MM.1S (cell line): ENCODE results near the gene PTS.

Experiments
- DNase-seq: peaks from one replicate; pipeline ENCODE4 v3.0.0-alpha.2; 2015
- H2AFZ ChIP-seq: fragments of 300-600 bp; sonication (generic); 2 replicates; pipeline ENCODE4 v1.6.0; 2016; ENCODE audit warnings: antibody characterized with exemption, low read length
- H3F3A ChIP-seq: fragments of 300-600 bp; sonication (generic); 2 replicates; pipeline ENCODE4 v1.6.1; 2016; ENCODE audit warnings: mild to moderate bottlenecking, antibody characterized with exemption, low read length, moderate library complexity, mixed read lengths; ENCODE audit not compliant: insufficient read depth
- H3K27ac ChIP-seq: fragments of 300-600 bp; sonication (generic); 2 replicates; pipeline ENCODE4 v1.5.1; 2016; ENCODE audit warnings: mild to moderate bottlenecking, low read length
- H3K27me3 ChIP-seq: fragments of 300-600 bp; sonication (generic); replicated peaks from 2 replicates; pipeline ENCODE4 v1.6.0; 2016; ENCODE audit warnings: low read length; ENCODE audit not compliant: insufficient read depth
- H3K36me3 ChIP-seq: fragments of 300-600 bp; sonication (generic); replicated peaks from 2 replicates; pipeline ENCODE4 v1.6.1; 2016; ENCODE audit warnings: mild to moderate bottlenecking, low read length, mixed read lengths; ENCODE audit not compliant: insufficient read depth
- H3K4me1 ChIP-seq: fragments of 300-600 bp; sonication (generic); 2 replicates; pipeline ENCODE4 v1.6.1; 2016; ENCODE audit warnings: low read length, mixed read lengths
- H3K4me2 ChIP-seq: fragments of 300-600 bp; sonication (generic); 2 replicates; pipeline ENCODE4 v1.6.0; 2016; ENCODE audit warnings: low read depth, low read length
- H3K4me3 ChIP-seq: fragments of 300-600 bp; sonication (generic); 2 replicates; pipeline ENCODE4 v1.5.1; 2016; ENCODE audit warnings: low read length, mixed read lengths
- H3K79me2 ChIP-seq: fragments of 300-600 bp; sonication (generic); 2 replicates; pipeline ENCODE4 v1.6.1; 2016; ENCODE audit warnings: mixed run types, low read length, mixed read lengths
- H3K9ac ChIP-seq: fragments of 300-600 bp; sonication (generic); 2 replicates; pipeline ENCODE4 v1.6.1; 2016; ENCODE audit warnings: low read length, mixed read lengths
- H3K9me2 ChIP-seq: fragments of 300-600 bp; sonication (generic); replicated peaks from 2 replicates; pipeline ENCODE4 v1.6.1; 2016; ENCODE audit warnings: mild to moderate bottlenecking, low read length, mixed read lengths; ENCODE audit not compliant: insufficient read depth
- H3K9me3 ChIP-seq: fragments of 300-600 bp; sonication (generic); replicated peaks from 2 replicates; pipeline ENCODE4 v1.6.1; 2016; ENCODE audit warnings: mild to moderate bottlenecking, low read length, mixed read lengths; ENCODE audit not compliant: insufficient read depth
- H4K20me1 ChIP-seq: fragments of 300-600 bp; sonication (generic); 2 replicates; pipeline ENCODE4 v1.6.1; 2016; ENCODE audit warnings: mild to moderate bottlenecking, low read length, moderate library complexity, mixed read lengths; ENCODE audit not compliant: insufficient read depth
- EZH2 ChIP-seq: fragments of 300-600 bp; sonication (generic); optimal IDR thresholded peaks from 2 replicates; pipeline ENCODE3; 2017; ENCODE audit warnings: low read depth, mild to moderate bottlenecking, antibody characterized with exemption, low read length, mixed read lengths
- EZH2phosphoT487 ChIP-seq: fragments of 300-600 bp; sonication (generic); IDR thresholded peaks from 2 replicates; pipeline ENCODE4 v1.6.1; 2018; ENCODE audit warnings: antibody characterized with exemption, low read length
- TF ChIP-seq, protein P1 (sequence below): fragments of 300-600 bp; sonication (generic); IDR thresholded peaks from 2 replicates; pipeline ENCODE4 v1.5.1; 2016; ENCODE audit warnings: antibody characterized with exemption, low read length, mixed read lengths

The PTS gene

DNA sequence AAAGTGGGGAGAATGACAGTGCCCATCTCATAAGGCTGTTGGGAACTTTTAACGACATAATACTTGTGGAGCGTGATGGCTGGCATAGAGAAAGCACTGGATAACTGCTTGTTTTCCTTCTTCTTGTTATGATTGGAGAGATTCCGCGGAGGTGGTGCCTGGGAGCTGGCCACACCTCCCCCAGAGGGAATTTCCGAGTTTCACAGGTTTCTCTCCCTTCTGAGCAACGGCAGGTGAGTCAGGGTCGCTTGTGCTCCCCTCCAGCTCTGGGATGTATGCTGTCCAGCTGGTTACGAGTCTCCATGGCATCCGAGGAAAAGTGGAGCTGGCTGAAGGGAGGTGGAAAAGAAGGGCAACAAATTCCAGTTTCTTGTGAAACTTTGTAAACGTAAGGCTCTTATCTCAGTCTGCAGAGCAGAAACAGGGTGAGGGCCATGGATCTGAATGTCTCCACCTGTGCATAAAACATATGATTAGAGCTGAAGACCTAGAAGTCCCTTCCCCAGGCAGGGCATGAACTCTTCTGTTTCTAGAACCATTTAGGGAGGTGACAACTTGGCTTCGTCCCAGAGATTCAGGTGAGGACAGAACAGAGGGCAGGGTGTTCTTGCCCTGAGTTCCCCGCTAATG is 44.4 kb downstream of the PTS start:
- no peak overlapping the region for H3K27ac ChIP-seq
- TF ChIP-seq EZH2 (no peak), EZH2phosphoT487 (no peak)
- TF ChIP-seq, protein P1, sequence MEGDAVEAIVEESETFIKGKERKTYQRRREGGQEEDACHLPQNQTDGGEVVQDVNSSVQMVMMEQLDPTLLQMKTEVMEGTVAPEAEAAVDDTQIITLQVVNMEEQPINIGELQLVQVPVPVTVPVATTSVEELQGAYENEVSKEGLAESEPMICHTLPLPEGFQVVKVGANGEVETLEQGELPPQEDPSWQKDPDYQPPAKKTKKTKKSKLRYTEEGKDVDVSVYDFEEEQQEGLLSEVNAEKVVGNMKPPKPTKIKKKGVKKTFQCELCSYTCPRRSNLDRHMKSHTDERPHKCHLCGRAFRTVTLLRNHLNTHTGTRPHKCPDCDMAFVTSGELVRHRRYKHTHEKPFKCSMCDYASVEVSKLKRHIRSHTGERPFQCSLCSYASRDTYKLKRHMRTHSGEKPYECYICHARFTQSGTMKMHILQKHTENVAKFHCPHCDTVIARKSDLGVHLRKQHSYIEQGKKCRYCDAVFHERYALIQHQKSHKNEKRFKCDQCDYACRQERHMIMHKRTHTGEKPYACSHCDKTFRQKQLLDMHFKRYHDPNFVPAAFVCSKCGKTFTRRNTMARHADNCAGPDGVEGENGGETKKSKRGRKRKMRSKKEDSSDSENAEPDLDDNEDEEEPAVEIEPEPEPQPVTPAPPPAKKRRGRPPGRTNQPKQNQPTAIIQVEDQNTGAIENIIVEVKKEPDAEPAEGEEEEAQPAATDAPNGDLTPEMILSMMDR: no peak
- no peaks in the 10 kb centered on the region for H3K36me3 ChIP-seq
- H3K9me3 ChIP-seq: no peaks in the 10 kb centered on the region
- no peaks in the 10 kb centered on the region for H3F3A ChIP-seq
- no peak overlapping the region for H3K4me3 ChIP-seq
- no peak overlapping the region for H3K9ac ChIP-seq
- DNase-seq: no peak
- H3K9me2 ChIP-seq: no peaks in the 10 kb centered on the region
- no peaks in the 10 kb centered on the region for H3K4me1 ChIP-seq
- H3K4me2 ChIP-seq: no peak overlapping the region
- H3K79me2 ChIP-seq: no peaks in the 10 kb centered on the region
- no peak overlapping the region for H2AFZ ChIP-seq
- no peaks in the 10 kb centered on the region for H3K27me3 ChIP-seq
- H4K20me1 ChIP-seq: no peaks in the 10 kb centered on the region

DNA sequence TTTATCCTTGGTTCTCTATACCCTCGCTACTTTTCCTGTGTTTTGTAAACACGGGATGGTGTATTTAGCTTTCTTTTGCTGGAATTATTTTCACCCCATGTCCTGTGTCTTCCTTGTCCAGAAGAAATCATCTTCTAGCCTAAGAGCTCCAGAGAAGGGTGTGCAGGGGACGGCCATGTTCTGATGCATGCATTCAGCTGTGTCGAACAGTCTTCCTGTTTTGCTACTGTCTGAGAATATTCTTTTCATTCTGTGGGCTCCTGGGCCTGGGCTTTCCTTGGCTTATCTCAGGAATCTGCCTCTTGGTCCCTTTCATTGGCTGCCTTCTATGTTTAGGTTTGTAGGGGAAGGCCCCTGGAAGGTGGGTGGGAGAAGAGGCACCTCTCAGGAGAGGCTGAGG is 45.0 kb downstream of the PTS start:
- Histone ChIP-seq H2AFZ (no peak overlapping the region), H3K79me2 (no peaks in the 10 kb centered on the region), H4K20me1 (no peaks in the 10 kb centered on the region), H3K27me3 (no peaks in the 10 kb centered on the region), H3K9me3 (no peaks in the 10 kb centered on the region), H3F3A (no peaks in the 10 kb centered on the region), H3K4me2 (no peak overlapping the region), H3K4me1 (no peaks in the 10 kb centered on the region), H3K36me3 (no peaks in the 10 kb centered on the region), H3K9ac (no peak overlapping the region), H3K4me3 (no peak overlapping the region), H3K9me2 (no peaks in the 10 kb centered on the region), H3K27ac (no peak overlapping the region)
- DNase-seq: no peak
- TF ChIP-seq EZH2 (no peak), EZH2phosphoT487 (no peak)
- TF ChIP-seq, protein P1: no peak

DNA sequence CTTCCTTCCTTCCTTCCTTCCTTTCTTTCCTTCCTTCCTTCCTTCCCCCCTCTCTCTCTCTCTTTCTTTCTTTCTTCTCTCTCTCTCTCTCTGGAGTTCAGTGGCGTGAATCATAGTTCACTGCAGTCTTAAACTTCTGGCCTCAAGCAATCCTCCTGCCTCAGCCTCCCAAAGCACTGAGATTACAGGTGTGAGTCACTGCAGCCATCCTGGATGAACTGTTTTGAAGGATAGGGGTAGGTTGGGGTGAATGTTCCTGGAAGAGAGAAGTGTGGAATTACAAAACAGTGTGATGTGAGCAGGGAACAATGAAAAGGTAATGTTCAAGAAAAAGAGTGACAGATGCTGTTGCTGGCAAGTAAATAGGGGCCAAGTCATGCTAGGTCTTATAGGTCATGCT is 46.8 kb downstream of the PTS start:
- Histone ChIP-seq H3K27me3 (no peaks in the 10 kb centered on the region), H3K79me2 (no peaks in the 10 kb centered on the region), H3K9me3 (no peaks in the 10 kb centered on the region), H3K4me2 (no peak overlapping the region), H3K4me3 (no peak overlapping the region), H3K36me3 (no peaks in the 10 kb centered on the region), H3K9ac (no peak overlapping the region), H4K20me1 (no peaks in the 10 kb centered on the region), H3K9me2 (no peaks in the 10 kb centered on the region), H3K4me1 (no peaks in the 10 kb centered on the region), H2AFZ (no peak overlapping the region), H3K27ac (no peak overlapping the region), H3F3A (no peaks in the 10 kb centered on the region)
- TF ChIP-seq EZH2phosphoT487: no peak
- DNase-seq: no peak

DNA sequence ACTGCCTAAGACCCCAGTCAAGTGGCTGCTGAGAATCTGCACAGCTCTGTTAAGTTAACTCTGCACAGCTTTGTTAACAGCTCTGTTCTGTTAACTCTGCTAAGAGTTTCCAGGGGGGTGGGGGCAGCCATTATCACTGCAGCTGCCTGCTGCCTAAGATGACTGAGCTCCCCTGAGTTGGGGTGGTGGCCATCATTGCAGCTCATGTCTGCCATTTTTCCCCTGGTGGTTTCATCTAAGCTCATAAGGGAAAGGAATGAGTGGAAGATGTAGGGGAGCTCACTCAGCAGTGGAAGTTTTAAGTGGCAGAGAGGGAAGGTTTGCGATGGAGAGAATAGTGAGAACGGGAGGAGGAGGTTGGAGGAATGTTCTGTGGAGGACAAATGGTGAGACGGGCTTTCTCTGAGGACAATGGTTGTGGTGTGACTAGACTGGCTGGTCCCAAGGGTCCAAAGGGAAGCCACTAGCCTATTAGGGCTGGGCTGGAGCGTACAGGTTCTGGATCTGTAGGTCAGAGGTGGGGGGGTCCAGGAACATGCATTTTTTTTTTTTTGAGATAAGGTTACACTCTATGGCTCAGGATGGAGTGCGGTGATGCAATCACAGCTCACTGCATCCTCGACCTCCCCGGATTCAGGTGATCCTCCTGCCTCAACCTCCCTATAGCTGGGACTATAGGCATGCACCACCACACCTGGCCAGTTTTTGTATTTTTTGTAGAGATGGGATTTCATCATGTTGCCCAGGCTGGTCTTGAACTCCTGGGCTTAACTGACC is 48.0 kb downstream of the PTS start:
- Histone ChIP-seq H3K27me3 (no peaks in the 10 kb centered on the region), H3K9me3 (no peaks in the 10 kb centered on the region), H3K9ac (no peak overlapping the region), H3K4me2 (no peak overlapping the region), H3K4me3 (no peak overlapping the region), H2AFZ (no peak overlapping the region), H4K20me1 (no peaks in the 10 kb centered on the region), H3K27ac (no peak overlapping the region), H3K36me3 (no peaks in the 10 kb centered on the region), H3K79me2 (no peaks in the 10 kb centered on the region), H3K9me2 (no peaks in the 10 kb centered on the region), H3K4me1 (no peaks in the 10 kb centered on the region), H3F3A (no peaks in the 10 kb centered on the region)
- no peak for DNase-seq
- TF ChIP-seq, protein P1: peak; percentile 4; the same call in 1 of the 2 replicates
- no peak for TF ChIP-seq EZH2
